ENCODE data around the gene SYT8. TPM values are rescaled to one million over a fixed set of nuclear protein-coding genes. Genes with fewer than 3 reads are reported as not detected.

Gene SYT8
- total and polyA plus RNA-seq, 2 donors from 2014 or later = 1.2 to 1.7 TPM

DNA sequence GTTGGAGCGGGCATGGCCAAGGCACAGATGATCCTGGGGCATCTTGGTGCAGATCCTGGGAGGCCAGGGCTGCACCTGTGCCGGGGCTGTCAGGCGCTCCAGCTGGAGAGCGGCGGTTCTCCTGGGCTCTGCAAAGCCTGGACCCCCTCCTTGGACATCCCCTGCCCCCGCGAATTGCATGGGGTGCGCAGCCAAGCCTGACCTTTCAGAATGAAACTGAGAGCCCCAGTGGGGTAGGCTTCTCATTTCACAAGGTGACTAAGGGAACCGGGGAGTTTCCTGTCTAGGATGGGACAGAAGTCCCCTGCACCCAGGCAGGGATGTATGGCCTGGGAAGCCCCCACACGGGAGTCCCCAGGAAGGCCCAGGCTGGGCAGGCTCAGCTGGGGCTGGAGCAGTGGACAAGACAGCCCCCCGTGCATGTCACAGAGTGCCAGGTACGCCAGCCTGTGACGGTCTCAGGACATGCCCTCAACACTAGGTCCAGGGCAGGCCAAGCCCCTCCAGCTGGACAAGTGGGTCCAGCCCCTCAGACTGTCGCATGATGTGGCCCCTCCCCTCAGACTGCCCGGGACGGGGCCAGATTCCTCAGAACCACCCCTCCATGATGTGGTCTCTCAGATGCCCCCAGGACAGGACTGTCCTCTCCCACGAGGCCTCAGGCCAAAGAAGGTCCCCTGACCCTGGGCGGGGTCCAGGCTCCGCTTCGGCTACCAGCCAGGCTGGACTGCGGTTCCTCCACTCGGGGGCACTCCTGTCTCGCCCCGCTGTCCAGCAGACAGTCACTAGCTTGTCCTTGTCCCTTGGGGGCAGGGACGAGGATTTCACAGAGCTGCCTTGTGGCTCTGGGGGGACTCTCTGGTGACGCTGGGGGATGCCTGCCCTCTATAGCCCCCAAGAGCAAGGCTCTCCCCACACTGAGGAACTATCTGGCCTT, 20.4 kb downstream of the SYT8 start:
- H3K4me3 ChIP-seq (ENCODE audit: low read length in 3 of 3) = no peak overlapping the region

DNA sequence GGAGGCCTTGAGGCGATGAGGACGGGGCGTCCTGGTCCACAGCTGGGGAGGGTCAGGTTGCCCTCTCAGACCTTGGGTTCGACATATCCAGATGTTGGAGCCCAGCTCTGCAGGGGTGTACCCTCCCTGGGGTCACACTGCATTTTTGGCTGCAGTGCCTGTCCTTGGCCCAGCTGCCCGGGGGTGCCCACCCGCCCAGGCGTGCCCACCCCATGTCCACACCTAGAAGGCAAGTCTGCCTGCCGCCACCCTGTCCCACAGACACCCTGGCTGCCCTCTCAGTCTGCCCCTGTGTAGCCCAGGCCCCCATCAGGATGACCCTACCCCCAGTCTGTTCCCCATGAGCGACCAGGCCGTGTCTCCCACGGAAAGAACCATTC, 21.1 kb downstream of the SYT8 start:
- Histone ChIP-seq H3K27me3 (ENCODE audit: control insufficient read depth, insufficient read depth, low read length) (no peaks in the 10 kb centered on the region), H3K9ac (ENCODE audit: low read length in 3 of 3) (no peak overlapping the region), H3K4me3 (ENCODE audit: low read length in 3 of 3) (no peak overlapping the region), H3K36me3 (ENCODE audit: control insufficient read depth in 2 of 3, insufficient read depth in 3 of 3, low read length in 3 of 3) (no peaks in the 10 kb centered on the region), H3K4me1 (ENCODE audit: control insufficient read depth in 2 of 3, insufficient read depth in 2 of 3, low read depth in 1 of 3, low read length in 3 of 3) (peaks cover 0 to 2% (median 0%) of the 10 kb centered on the region in 3 donors), H3K27ac (ENCODE audit: low read depth in 2 of 2, low read length in 2 of 2) (no peak overlapping the region), H3K9me3 (ENCODE audit: control insufficient read depth in 2 of 3, insufficient read depth in 1 of 3, low read length in 3 of 3) (no peaks in the 10 kb centered on the region)
- intact Hi-C loops (cut with DNase I) = no loop called here
- TF ChIP-seq, protein P1, sequence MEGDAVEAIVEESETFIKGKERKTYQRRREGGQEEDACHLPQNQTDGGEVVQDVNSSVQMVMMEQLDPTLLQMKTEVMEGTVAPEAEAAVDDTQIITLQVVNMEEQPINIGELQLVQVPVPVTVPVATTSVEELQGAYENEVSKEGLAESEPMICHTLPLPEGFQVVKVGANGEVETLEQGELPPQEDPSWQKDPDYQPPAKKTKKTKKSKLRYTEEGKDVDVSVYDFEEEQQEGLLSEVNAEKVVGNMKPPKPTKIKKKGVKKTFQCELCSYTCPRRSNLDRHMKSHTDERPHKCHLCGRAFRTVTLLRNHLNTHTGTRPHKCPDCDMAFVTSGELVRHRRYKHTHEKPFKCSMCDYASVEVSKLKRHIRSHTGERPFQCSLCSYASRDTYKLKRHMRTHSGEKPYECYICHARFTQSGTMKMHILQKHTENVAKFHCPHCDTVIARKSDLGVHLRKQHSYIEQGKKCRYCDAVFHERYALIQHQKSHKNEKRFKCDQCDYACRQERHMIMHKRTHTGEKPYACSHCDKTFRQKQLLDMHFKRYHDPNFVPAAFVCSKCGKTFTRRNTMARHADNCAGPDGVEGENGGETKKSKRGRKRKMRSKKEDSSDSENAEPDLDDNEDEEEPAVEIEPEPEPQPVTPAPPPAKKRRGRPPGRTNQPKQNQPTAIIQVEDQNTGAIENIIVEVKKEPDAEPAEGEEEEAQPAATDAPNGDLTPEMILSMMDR (IDR thresholded peaks at IDR 0.05; ENCODE audit: borderline replicate concordance, extremely low read depth, insufficient read depth) = no peak
- FAIRE-seq = no peak
- DNase-seq = peak in 1 of 5 donors; percentile 63

More for the DNA sequence above, 20.4 kb downstream of the SYT8 start:
- no peaks in the 10 kb centered on the region for H3K27me3 ChIP-seq (ENCODE audit: control insufficient read depth, insufficient read depth, low read length)
- no peak overlapping the region for H3K27ac ChIP-seq (ENCODE audit: low read depth in 2 of 2, low read length in 2 of 2)
- intact Hi-C loops (cut with DNase I) = no loop called here
- peaks cover 0 to 2% (median 0%) of the 10 kb centered on the region in 3 donors for H3K4me1 ChIP-seq (ENCODE audit: control insufficient read depth in 2 of 3, insufficient read depth in 2 of 3, low read depth in 1 of 3, low read length in 3 of 3)
- peak in 4 of 5 donors; percentile 64 to 78 (median 68) for DNase-seq
- H3K9me3 ChIP-seq (ENCODE audit: control insufficient read depth in 2 of 3, insufficient read depth in 1 of 3, low read length in 3 of 3) = no peaks in the 10 kb centered on the region
- TF ChIP-seq, protein P1 (IDR thresholded peaks at IDR 0.05; ENCODE audit: borderline replicate concordance, extremely low read depth, insufficient read depth) = no peak
- H3K36me3 ChIP-seq (ENCODE audit: control insufficient read depth in 2 of 3, insufficient read depth in 3 of 3, low read length in 3 of 3) = no peaks in the 10 kb centered on the region
- FAIRE-seq = no peak
- H3K9ac ChIP-seq (ENCODE audit: low read length in 3 of 3) = no peak overlapping the region

DNA sequence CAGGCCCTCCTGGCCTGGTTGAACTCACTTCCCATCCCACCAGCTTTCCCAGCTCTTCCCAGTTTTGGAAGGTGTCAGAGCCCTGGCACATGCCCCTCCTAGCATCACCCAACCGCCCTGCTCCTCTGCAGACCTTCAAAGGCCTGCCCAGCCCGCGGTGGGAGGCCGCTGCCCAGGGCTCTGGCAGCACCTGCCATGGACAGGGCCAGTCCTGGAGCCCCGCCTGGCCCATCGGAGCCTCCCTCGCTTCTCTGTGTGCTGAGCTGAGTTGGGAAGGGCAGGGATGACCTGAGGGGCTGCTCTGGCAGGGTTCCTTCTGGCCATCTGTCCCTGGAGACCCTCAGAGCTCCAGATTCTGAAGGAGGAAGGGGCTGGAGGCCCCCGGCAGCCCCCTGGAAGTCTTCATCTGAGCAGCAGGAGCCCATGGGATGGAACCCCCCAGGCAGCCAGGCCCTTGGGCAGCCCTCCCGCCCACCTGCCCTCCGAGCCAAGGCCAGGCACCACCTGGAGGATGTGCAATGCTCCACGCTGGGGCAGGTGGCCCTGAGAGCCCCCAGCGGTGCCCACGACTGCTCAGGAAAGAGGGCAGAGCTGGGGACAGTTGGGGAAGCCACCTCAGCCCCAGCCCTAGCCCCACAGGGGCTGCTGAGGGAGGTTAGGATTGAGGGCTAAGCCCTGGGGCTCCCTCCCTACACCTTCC, 21.7 kb downstream of the SYT8 start:
- intact Hi-C loops (cut with DNase I) = no loop called here
- FAIRE-seq (no peak), DNase-seq (peak in 1 of 5 donors; percentile 63)
- H3K27ac ChIP-seq (ENCODE audit: low read depth in 2 of 2, low read length in 2 of 2) = no peak overlapping the region
- H3K27me3 ChIP-seq (ENCODE audit: control insufficient read depth, insufficient read depth, low read length) = no peaks in the 10 kb centered on the region
- H3K4me1 ChIP-seq (ENCODE audit: control insufficient read depth in 2 of 3, insufficient read depth in 2 of 3, low read depth in 1 of 3, low read length in 3 of 3) = peaks cover 0 to under 1% (median 0%) of the 10 kb centered on the region in 3 donors
- TF ChIP-seq, protein P1 (IDR thresholded peaks at IDR 0.05; ENCODE audit: borderline replicate concordance, extremely low read depth, insufficient read depth) = no peak
- H3K9me3 ChIP-seq (ENCODE audit: control insufficient read depth in 2 of 3, insufficient read depth in 1 of 3, low read length in 3 of 3) = no peaks in the 10 kb centered on the region
- no peak overlapping the region for H3K4me3 ChIP-seq (ENCODE audit: low read length in 3 of 3)
- no peaks in the 10 kb centered on the region for H3K36me3 ChIP-seq (ENCODE audit: control insufficient read depth in 2 of 3, insufficient read depth in 3 of 3, low read length in 3 of 3)
- no peak overlapping the region for H3K9ac ChIP-seq (ENCODE audit: low read length in 3 of 3)
